ENCODE data around the gene CPEB1.
"Not testable (repeated sequence)": the region's sequence is repeated elsewhere in the genome, so short reads cannot be mapped to it uniquely, and the experiment has no call there.

CPEB1 gene

GRCh38 chr15:82545002-82545401 lies 102.2 kb downstream of the CPEB1 start:
- DNase-seq (ENCODE audit: low read depth), result no peak

- DNase-seq (ENCODE audit: low read depth), result no peak
These were observed 102.7 kb downstream of the CPEB1 start for GRCh38 chr15:82544431-82544830.

GRCh38 chr15:82543160-82543559 lies 104.0 kb downstream of the CPEB1 start:
- DNase-seq (ENCODE audit: low read depth), result no peak

- no peak for DNase-seq (ENCODE audit: low read depth)
These were observed 106.2 kb downstream of the CPEB1 start for GRCh38 chr15:82540984-82541431.

GRCh38 chr15:82540055-82540983 lies 106.8 kb downstream of the CPEB1 start, which contains the start of gene RPS17:
TSS of gene RPS17 (minus strand) at chr15:82540457. CDS start at chr15:82540428, 29 bp downstream.
- peak; percentile 97 for DNase-seq (ENCODE audit: low read depth)

- no peak for DNase-seq (ENCODE audit: low read depth)
These were observed 107.5 kb downstream of the CPEB1 start for GRCh38 chr15:82539691-82540054.

GRCh38 chr15:82538961-82539690 lies 108.0 kb downstream of the CPEB1 start:
- DNase-seq (ENCODE audit: low read depth), result no peak

- no peak for DNase-seq (ENCODE audit: low read depth)
These were observed 109.7 kb downstream of the CPEB1 start for GRCh38 chr15:82537351-82537908.

GRCh38 chr15:82536409-82537350 lies 110.5 kb downstream of the CPEB1 start:
- no peak for DNase-seq (ENCODE audit: low read depth)

- no peak for DNase-seq (ENCODE audit: low read depth)
These were observed 111.4 kb downstream of the CPEB1 start for GRCh38 chr15:82535566-82536408.

- DNase-seq (ENCODE audit: low read depth), result not testable (repeated sequence)
These were observed 112.0 kb downstream of the CPEB1 start for GRCh38 chr15:82535151-82535550.

GRCh38 chr15:82534457-82534861 lies 112.7 kb downstream of the CPEB1 start:
- not testable (repeated sequence) for DNase-seq (ENCODE audit: low read depth)

- no peak for DNase-seq (ENCODE audit: low read depth)
These were observed 113.4 kb downstream of the CPEB1 start for GRCh38 chr15:82533801-82534200.

- no peak for DNase-seq (ENCODE audit: low read depth)
These were observed 114.1 kb downstream of the CPEB1 start for GRCh38 chr15:82532991-82533481.

- DNase-seq (ENCODE audit: low read depth), result no peak
These were observed 114.7 kb downstream of the CPEB1 start for GRCh38 chr15:82532383-82532990.

- DNase-seq (ENCODE audit: low read depth), result no peak
These were observed 115.4 kb downstream of the CPEB1 start for GRCh38 chr15:82531496-82532382.

- DNase-seq (ENCODE audit: low read depth), result peak; percentile 49
These were observed 116.4 kb downstream of the CPEB1 start for GRCh38 chr15:82530606-82531379.

- DNase-seq (ENCODE audit: low read depth), result no peak
These were observed 117.2 kb downstream of the CPEB1 start for GRCh38 chr15:82530006-82530405.
